Stimulated activated CD4-positive, alpha-beta T cell treated with anti-CD3 and anti-CD28 coated beads, Interleukin-4, amount 100 ng/mL, for 1 hour (primary cell): ENCODE measurements around the gene ALKAL2.

Experiments
- DNase-seq: peaks from one replicate; pipeline ENCODE4 v3.0.0-alpha.2; 2020

ALKAL2 gene

DNA sequence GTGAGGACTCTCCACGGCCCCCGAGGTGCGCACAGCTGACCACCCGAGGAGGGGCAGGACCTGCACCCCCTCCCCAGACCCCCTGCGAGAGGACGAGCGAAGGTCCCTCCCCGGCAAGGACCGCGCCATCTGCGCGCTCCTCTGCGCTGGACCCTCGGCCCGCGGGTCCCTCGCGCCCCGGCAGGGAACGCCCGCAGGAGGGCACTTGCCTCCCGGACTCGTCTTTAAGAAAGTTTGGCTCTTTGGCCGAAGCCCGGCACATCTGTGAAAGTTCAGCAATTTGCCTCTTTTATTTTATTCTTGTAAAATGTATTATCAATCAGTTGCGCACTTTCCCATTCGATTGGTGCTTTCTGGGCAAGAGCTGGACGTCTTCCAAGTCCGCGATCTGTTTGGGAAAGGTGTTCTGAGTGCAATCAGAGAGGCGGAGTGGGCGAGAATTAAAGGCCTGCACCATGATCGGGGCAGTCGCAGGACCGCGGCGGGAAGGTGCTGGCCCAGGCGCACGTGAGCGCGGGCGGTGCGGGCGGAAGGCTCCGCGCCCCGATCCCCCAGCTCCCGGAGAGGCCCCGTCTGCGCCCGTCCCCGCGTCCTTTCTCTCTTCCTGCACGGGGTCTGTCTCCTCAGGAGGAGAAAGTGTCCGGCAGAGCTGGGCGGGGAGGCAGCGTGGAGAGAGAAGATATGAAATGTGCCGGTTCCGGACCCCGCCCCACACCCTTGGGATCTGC is 1.6 kb upstream of the ALKAL2 start:
- DNase-seq, result no peak

DNA sequence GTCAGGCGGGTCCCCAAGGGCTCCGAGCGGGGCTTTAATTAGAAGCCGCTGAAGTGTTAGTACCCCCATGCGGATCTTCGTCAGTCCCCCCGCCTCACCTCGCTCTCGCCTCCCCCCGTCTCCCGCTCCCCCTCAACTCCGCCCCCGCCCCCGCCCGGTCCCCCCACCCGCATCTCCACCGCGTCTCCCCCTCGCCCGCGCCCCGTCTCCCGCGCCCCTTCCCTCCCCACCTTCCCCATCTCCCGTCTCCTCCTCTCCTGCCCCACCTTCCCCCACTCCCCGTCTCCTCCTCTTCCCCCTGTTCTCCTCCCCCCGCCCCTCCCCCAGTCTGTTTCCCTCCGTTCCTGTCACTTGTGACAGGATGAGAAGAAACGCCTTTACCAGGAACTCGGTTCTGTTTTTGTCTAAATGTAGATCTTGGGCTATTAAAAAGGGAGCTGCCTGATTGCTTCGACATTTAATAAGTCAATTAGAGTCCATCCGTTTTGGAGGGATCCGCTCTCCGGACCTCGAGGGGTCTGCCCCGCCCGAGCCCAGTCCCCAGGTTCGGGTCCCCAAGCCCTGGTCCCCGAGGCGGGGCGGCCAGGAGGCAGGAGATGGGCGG is 969 bp upstream of the ALKAL2 start:
- DNase-seq, result no peak

- peak; percentile 13 for DNase-seq
These were observed 413 bp downstream of the ALKAL2 start for GRCh38 chr2:287471-287885.

DNA sequence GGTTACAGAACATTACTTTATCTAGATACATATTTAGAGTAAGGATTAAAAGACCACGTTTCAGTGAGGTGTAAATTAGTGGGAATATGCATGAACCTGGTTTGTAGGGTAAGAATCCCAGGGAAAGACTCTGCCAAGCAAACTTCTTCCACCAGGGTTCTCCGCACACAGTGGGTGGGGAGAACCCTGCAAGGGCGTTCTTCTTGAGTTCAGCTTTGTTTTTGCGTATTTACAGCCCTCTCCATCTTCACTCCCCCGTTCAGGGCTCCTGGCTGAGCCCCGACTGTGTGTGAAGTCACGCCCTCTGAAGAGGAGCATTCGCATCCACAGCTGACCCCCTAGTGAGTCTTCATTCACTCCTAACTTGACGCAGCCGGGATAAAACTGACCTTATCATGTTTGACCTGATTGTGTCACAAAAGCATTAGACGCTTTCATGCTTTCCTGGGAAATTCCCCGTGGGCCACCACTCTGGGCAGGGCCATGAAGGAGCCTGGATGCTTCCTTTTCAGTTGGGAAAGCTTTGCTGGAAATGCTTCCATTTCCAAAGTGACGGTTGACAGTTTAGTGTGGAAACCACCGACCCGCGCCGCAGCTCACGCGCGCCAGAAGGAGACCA is 1.0 kb downstream of the ALKAL2 start:
- no peak for DNase-seq

DNA sequence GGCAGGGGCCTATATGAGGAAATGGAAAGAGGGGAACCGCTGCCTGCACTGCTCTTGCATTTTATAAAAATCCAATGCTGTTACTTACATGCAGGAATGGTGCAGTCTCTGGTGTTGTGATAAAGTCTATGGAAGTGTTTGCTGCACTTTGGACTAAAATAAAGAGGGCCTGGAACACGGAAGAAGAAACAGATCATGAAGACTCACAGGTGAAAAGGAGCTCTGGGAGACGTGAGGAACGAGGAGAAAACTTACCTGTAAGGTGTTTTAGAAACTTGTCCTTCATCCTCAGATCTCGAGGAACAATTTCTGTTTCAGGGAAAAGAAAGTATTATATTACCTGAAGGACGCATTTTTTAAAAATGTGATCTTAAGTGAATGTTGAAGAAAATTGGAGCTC is 1.9 kb downstream of the ALKAL2 start:
- no peak for DNase-seq

DNA sequence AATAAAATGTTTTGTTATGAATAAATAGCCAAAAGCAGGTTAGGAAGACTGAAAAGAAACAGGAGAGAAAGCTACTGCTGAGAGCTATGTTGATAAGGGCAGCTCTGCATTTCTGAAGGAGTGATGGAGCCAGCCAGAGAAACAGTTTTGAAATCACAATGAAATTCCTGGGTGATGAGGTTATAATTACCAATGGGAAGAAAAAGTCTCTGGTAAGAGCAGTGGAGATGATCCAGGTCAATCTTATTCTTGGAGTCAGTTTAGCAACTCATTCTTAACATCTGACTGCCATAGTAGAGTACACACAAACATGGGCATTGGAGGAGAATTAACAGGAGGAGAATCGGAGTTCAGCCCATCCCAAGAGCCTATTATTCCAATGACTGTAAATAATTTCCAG is 2.4 kb downstream of the ALKAL2 start:
- no peak for DNase-seq

DNA sequence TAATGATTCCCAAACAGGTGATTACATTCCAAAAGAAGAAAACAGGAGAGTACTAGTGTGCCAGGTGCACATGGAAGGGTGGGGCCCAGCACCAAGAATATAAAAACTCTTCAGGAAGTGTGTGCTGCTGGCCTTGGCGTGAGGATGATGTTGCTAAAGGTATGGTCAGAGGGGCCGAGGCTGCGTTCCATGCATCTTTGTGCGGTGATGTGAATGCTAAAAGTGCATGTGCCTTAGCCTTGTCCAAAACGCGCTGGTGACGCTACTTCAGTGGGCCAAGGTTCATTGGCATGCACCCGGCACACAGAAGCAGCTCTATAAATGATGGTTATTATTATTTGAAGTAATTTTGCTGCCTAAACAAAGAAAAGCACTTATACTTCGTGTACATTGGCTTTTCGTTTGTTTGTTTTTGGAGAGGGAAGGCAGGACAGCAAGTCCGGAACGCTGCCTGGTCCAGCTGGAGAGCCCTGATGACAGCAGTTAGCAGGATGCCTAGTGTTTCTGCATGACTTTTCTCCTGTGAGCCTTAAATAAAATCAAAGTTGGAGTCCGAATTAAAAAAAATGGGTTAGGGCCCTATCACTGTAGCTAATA is 2.9 kb downstream of the ALKAL2 start:
- DNase-seq, result no peak

GRCh38 chr2:283996-284794 is 3.7 kb downstream of the ALKAL2 start:
- no peak for DNase-seq

- no peak for DNase-seq
These were observed 5.3 kb downstream of the ALKAL2 start for GRCh38 chr2:282371-283263.

GRCh38 chr2:281381-281780 is 6.5 kb downstream of the ALKAL2 start:
- no peak for DNase-seq

DNA sequence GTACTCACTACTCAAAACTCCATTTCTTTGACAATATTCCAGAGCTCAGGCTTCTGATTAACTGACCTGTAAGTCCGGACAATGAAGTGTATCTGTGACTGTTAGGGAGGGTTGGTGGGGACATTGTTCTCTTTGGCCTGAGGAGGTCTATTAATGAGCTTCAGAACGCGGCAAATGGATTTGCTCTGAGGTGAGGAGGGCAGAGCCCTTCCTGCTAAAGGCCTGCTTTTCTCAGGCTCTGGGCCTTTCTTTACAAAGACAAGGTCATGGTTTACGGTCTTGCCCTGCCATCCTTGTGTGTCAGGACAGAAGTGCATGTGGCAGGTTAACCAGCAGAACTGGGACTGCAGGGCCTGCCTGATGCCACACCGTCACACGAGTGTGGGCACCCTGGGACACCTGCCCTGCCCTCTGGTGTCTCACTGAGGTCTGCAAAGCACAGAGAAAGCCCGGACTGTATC is 7.2 kb downstream of the ALKAL2 start:
- DNase-seq, result no peak

DNA sequence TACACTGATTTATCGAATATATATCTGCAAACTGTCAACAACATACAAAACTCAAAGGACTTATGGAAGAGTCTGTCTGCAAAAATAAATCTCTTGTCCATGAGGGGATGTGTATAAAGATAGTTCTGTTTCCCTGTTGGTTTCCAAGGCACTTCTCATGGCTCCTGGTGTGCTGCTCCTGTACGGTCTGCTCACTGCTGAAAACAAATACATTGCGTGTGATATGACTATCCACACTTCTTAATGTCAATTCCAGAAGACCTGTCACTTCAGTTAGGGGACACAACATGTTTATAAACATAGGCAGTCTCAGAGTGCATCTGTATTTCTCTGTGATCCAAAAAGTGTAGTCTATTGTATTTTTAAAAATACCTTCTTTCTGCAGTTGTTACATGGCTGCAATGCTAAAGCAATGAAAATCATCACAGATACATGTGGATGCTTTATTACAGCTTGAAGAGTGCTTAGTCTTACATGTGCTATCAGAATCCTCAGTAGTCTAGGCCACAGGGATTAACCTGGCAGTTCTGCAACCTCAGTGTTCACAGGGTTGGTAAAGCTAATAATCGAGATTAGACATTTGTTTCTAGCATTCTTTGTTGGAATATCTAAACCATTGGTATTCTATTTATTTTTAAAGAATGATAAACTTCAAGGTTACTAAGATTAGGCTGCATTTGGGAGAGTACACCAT is 7.8 kb downstream of the ALKAL2 start:
- no peak for DNase-seq

GRCh38 chr2:279366-279765 is 8.5 kb downstream of the ALKAL2 start:
- DNase-seq, result no peak

- no peak for DNase-seq
These were observed 9.0 kb downstream of the ALKAL2 start for GRCh38 chr2:278927-279320.

DNA sequence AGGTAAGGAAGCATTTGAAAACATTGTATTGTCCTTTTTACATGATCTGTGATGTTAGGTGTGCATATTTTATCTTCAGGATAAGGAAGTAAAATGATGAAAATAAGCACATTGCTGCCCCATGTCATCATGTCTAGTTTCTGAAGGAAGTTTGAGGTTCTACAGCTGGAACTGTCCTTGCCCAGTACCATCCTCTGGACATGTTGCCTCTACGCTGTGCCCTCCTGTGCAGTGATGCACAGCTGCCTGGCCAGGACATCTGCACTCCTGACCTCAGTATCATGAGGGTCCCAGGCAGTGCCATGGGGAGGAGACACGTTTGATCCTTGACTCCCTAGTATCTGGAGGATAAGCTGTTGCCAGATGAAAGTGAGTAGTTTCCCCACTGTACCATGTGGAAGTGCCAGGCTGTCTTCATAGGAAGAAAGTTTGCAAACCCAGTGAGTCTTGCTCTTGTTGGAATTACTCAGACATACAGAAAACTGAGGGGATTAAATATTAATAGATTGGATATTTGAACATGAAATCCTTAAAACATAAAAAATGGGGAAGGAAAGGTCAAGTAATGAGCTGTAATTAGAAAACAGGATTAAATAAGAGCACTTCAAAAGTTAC is 9.5 kb downstream of the ALKAL2 start:
- DNase-seq, result no peak

- DNase-seq, result no peak
These were observed 12.4 kb downstream of the ALKAL2 start for GRCh38 chr2:275466-275865.

GRCh38 chr2:274503-274902 is 13.4 kb downstream of the ALKAL2 start:
- DNase-seq, result no peak

- DNase-seq, result no peak
These were observed 14.6 kb downstream of the ALKAL2 start for GRCh38 chr2:273333-273732.

GRCh38 chr2:271917-272316 is 16.0 kb downstream of the ALKAL2 start:
- no peak for DNase-seq

DNA sequence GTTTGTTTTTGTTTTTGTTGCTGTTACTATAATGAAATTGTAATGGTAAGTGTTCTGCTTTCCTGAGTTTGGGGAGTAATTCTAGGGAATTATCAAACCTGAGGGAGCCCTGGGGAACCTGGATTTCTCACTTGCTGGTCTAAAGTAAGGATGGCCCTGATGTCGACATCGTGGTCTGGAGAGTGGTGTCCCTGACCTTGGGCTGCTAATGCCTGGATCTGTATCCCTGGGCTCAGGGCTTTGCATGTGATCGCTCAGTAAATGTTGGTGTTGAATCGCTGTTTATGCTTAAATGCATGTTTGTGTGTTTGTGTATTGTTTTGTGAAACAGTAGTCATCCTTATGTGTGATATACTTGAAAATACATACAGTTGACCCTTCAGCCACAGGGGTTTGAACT is 17.0 kb downstream of the ALKAL2 start:
- no peak for DNase-seq
